Transverse colon (tissue), 3 donors: ENCODE measurements around the gene LPCAT1.

ENCODE experiments used
- CTCF ChIP-seq, 5 experiments: fragments of 200-600 bp in 3 of 5; fragments of 450-650 bp in 2 of 5; sonication (generic) in 3 of 5; IDR thresholded peaks; 1 replicate in 2 of 5; 2 replicates in 3 of 5; pipeline ENCODE4 v1.5.1; 2016 to 2017; ENCODE audit warnings: antibody characterized with exemption in 5 of 5, inconsistent platforms in 3 of 5, mild to moderate bottlenecking in 2 of 5, moderate library complexity in 1 of 5
- EP300 ChIP-seq: sonication (generic); formaldehyde crosslinking; IDR thresholded peaks from one replicate; pipeline ENCODE4 v1.6.1; 2017; ENCODE audit warnings: antibody characterized with exemption, low read depth
- POLR2A ChIP-seq: fragments of 450-650 bp; IDR thresholded peaks from one replicate; pipeline ENCODE4 v1.6.1; 2016; ENCODE audit warnings: antibody characterized with exemption, mild to moderate bottlenecking, moderate library complexity

GRCh38 chr5:1481266-1481958 lies 42.3 kb downstream of the LPCAT1 start:
- TF ChIP-seq EP300 (no peak), CTCF (IDR thresholded peaks at IDR 0.05) (no peak), POLR2A (no peak)
